H1 (cell line): Measurements from ENCODE around the gene MMP28. TPM values are rescaled to one million over a fixed set of nuclear protein-coding genes. Genes with fewer than 3 reads are reported as not detected.

Experiments used
- CHD7 ChIP-seq: fragments of 300-600 bp; sonication (generic); IDR thresholded peaks from 2 replicates; pipeline ENCODE4 v1.7.1; 2012; ENCODE audit warnings: low read length, moderate library complexity, mild to moderate bottlenecking, inconsistent platforms; ENCODE audit not compliant: insufficient replicate concordance
- CREB1 ChIP-seq: IDR thresholded peaks from 2 replicates; pipeline ENCODE4 v1.6.1; 2012; ENCODE audit warnings: inconsistent platforms
- polyA plus RNA-seq, 7 experiments: library from polyadenylated mRNA; depleted of rRNA in 3 of 7; stranded (reverse) in 5 of 7; unstranded in 2 of 7; fragments of >200 nt in 5 of 7; fragments of 200-250 nt in 2 of 7; gene quantifications; 1 replicate in 5 of 7; 2 replicates in 1 of 7; 4 replicates in 1 of 7; pipeline versions ENCODE4 v1.2.1 to v1.2.3, GENCODE V29; 2011 to 2013; ENCODE audit warnings: missing spikeins in 2 of 7, mixed read lengths in 2 of 7
- total RNA-seq: library from RNA; stranded (reverse); fragmentation: NEBNext Ultra II Directional; extraction: Animal tissue kit (Norgen Biotek cat#: 25700); gene quantifications from 2 replicates; pipeline ENCODE4 v1.2.1, GENCODE V29; 2021

Gene MMP28
- total and polyA plus RNA-seq, 2 of the 8 experiments (the other 6 are each of a cell fraction or from before 2014, with no cell fraction given) = not detected

DNA sequence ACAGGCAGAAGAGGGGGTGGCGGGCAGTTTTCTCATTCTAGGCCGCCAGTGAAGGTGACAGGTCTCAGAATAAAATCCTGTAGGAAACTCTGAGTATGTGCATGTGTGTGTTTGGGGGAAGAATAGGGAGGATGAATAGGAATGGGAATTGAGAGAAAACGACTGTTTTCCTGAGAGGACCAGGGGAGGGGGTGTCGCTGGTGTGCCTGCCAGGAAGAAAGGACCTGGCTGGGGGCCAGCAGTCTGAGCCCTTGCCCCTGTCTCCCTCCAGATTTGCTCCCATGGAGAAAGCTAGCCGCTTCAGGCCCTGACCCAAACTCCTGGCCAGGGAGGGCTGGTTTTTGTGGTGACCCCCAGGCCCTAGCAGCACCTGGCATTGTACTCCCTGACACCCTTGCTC, 20.4 kb downstream of the MMP28 start (continued):
- no peak for TF ChIP-seq CHD7
- no peak for TF ChIP-seq CREB1
